Measurements from ENCODE around the gene LACRT.
"Not testable (repeated sequence)": the region's sequence is repeated elsewhere in the genome, so short reads cannot be mapped to it uniquely, and the experiment has no call there.

Gene LACRT

DNA sequence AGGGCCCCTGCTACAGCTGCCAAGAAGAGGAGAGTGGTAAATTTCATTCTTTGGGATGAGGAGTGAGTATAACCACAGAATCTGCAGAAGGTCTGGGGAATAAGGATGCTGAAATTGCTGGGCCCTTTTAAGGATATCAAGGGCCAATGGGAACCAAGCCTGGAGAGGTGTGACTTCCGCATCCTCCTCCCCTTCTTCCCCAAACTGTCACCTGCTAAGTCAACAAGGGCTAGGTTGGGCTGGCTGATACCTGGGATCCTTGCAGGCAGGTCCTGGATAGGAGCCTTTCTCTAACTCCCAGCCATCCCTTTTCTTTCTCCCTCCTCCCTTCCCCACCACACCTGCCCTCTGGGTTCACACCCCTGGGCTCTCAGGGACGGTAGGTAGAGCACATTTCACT is at the start of gene LACRT:
Gene LACRT, minus strand, starts transcription at position 101 of the 400 bp plus-strand sequence. Its CDS starts 54 bp downstream, at position 47.
- H3K4me3 ChIP-seq (replicated peaks; ENCODE audit: low read depth, low read length): no peak within 1 kb of the TSS
- DNase-seq (ENCODE audit: low read depth): no peak
- no peak for TF ChIP-seq CTCF (IDR thresholded peaks at IDR 0.05; ENCODE audit: low read length, missing control alignments)

DNA sequence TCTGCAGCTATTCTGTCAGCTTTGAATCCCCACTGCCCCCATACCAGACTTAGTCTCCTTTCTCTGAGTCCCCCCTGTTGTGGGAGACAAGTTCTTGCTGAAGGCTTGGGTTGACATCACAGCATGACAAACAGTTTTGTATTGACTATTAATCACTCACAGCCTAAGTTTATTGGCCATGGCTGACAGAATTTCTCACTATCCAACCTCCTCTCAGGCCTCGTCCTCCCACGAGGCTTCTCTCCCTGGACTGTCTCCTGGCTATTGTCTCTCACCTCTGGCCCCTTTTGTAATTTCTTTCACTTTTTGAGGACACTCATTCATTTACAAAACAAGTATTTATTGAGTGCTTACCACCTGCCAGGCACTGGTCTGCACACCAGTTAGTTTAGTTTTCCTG is 48.7 kb upstream of the LACRT start:
- no peak for DNase-seq (ENCODE audit: low read depth)

DNA sequence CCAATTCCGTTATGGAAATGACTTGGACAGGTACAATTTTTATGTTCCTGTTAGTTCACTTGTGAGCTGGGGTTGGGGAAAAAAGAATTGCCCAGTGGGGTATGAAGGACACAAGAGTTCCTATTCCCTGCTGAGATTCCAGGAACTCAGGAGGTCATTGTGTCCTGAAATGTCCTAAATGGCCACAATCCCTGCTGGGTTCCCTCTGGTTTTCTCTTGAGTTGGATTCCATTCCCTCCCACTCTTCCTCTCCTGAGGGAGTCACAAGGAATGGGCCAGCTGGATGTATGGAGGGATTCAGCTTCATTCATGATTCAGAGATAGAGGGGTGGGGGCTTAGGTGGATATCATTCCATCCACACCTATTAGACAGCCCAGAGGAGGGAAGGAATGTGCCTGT is 48.0 kb upstream of the LACRT start:
- TF ChIP-seq CTCF (IDR thresholded peaks at IDR 0.05; ENCODE audit: low read length, missing control alignments): no peak
- DNase-seq (ENCODE audit: low read depth): no peak
- H3K4me3 ChIP-seq (replicated peaks; ENCODE audit: low read depth, low read length): no peak overlapping the region

More for the DNA sequence above, 48.7 kb upstream of the LACRT start:
- no peak for TF ChIP-seq CTCF (IDR thresholded peaks at IDR 0.05; ENCODE audit: low read length, missing control alignments)
- no peak overlapping the region for H3K4me3 ChIP-seq (replicated peaks; ENCODE audit: low read depth, low read length)

GRCh38 chr12:54680374-54680773 is 45.7 kb upstream of the LACRT start:
- TF ChIP-seq CTCF (IDR thresholded peaks at IDR 0.05; ENCODE audit: low read length, missing control alignments): peak; percentile 38
- peak; percentile 11 for DNase-seq (ENCODE audit: low read depth)
- H3K4me3 ChIP-seq (replicated peaks; ENCODE audit: low read depth, low read length): no peak overlapping the region

- no peak for DNase-seq (ENCODE audit: low read depth)
- no peak overlapping the region for H3K4me3 ChIP-seq (replicated peaks; ENCODE audit: low read depth, low read length)
- no peak for TF ChIP-seq CTCF (IDR thresholded peaks at IDR 0.05; ENCODE audit: low read length, missing control alignments)
Observed at GRCh38 chr12:54678131-54678530, 43.4 kb upstream of the LACRT start.

GRCh38 chr12:54667945-54668344 is 33.2 kb upstream of the LACRT start:
- no peak for DNase-seq (ENCODE audit: low read depth)
- H3K4me3 ChIP-seq (replicated peaks; ENCODE audit: low read depth, low read length): no peak overlapping the region
- TF ChIP-seq CTCF (IDR thresholded peaks at IDR 0.05; ENCODE audit: low read length, missing control alignments): no peak

DNA sequence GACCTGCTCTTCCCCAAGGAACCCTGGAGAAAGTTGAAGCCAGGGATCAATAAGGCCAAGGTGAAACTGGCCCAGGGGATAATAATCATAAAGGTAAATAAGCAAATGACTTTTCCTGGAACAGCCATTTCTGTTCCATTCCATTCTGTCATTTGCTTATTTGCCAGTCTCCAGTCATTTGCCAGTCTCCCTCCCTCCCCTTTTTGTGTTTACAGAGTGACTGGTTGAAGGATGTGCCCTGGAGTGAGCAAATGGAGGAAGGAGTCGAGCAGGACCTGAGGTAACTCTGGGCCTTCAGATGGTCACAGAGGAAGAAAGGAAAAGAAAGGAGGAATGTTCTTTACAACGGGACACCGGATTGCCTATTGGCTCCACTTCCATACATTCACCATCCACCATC is 31.3 kb upstream of the LACRT start:
- H3K4me3 ChIP-seq (replicated peaks; ENCODE audit: low read depth, low read length): no peak overlapping the region
- no peak for TF ChIP-seq CTCF (IDR thresholded peaks at IDR 0.05; ENCODE audit: low read length, missing control alignments)
- DNase-seq (ENCODE audit: low read depth): no peak

- not testable (repeated sequence) for DNase-seq (ENCODE audit: low read depth); H3K4me3 ChIP-seq (replicated peaks; ENCODE audit: low read depth, low read length)
Observed at GRCh38 chr12:54665022-54665635, 30.4 kb upstream of the LACRT start.
